ENCODE measurements around the gene TSHZ2.

GRCh38 chr20:53042521-53042920, 70.4 kb downstream of the TSHZ2 start:
- TF ChIP-seq, protein P1, sequence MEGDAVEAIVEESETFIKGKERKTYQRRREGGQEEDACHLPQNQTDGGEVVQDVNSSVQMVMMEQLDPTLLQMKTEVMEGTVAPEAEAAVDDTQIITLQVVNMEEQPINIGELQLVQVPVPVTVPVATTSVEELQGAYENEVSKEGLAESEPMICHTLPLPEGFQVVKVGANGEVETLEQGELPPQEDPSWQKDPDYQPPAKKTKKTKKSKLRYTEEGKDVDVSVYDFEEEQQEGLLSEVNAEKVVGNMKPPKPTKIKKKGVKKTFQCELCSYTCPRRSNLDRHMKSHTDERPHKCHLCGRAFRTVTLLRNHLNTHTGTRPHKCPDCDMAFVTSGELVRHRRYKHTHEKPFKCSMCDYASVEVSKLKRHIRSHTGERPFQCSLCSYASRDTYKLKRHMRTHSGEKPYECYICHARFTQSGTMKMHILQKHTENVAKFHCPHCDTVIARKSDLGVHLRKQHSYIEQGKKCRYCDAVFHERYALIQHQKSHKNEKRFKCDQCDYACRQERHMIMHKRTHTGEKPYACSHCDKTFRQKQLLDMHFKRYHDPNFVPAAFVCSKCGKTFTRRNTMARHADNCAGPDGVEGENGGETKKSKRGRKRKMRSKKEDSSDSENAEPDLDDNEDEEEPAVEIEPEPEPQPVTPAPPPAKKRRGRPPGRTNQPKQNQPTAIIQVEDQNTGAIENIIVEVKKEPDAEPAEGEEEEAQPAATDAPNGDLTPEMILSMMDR (IDR thresholded peaks at IDR 0.05 in 2 of 3, conservative IDR thresholded peaks at IDR 0.05 in 1 of 3; ENCODE audit: borderline replicate concordance in 1 of 3, insufficient read depth in 1 of 3, low read depth in 2 of 3, low read length in 2 of 3), result no peak
- TF ChIP-seq MAX (IDR thresholded peaks at IDR 0.05) (no peak), EZH2 (IDR thresholded peaks at IDR 0.05) (no peak), POLR2A (IDR thresholded peaks at IDR 0.05; ENCODE audit: borderline replicate concordance, extremely low read depth, insufficient read depth, insufficient read length) (no peak), ZBTB33 (IDR thresholded peaks at IDR 0.05; ENCODE audit: extremely low read depth, insufficient replicate concordance, low read length) (no peak)

Measured in HCT116 (cell line).